Nephron progenitor cell (in vitro differentiated cells): ENCODE measurements around the gene EYA3.

Experiments
- DNase-seq: peaks from one replicate; pipeline ENCODE4 v3.0.0; 2021
- H3K27ac Mint-ChIP-seq: 2 replicates; pipeline ENCODE4 v1.8.0; 2021; ENCODE audit warnings: mild to moderate bottlenecking, moderate library complexity, mixed read lengths
- H3K27me3 Mint-ChIP-seq: 2 replicates; pipeline ENCODE4 v1.8.0; 2021; ENCODE audit warnings: mild to moderate bottlenecking, low read depth, mixed read lengths; ENCODE audit not compliant: poor library complexity
- H3K36me3 Mint-ChIP-seq: 2 replicates; pipeline ENCODE4 v1.8.0; 2021; ENCODE audit warnings: low read depth, mixed read lengths
- H3K4me1 Mint-ChIP-seq: 2 replicates; pipeline ENCODE4 v1.8.0; 2021; ENCODE audit warnings: mixed read lengths
- H3K4me3 Mint-ChIP-seq: 2 replicates; pipeline ENCODE4 v1.8.0; 2021; ENCODE audit warnings: mild to moderate bottlenecking, moderate library complexity, mixed read lengths
- H3K9me3 Mint-ChIP-seq: 2 replicates; pipeline ENCODE4 v1.8.0; 2021; ENCODE audit warnings: mild to moderate bottlenecking, moderate library complexity, mixed read lengths
- CTCF ChIP-seq: fragments of 200-600 bp; sonication (generic); IDR thresholded peaks from 2 replicates; pipeline ENCODE4 v1.5.0; 2021; ENCODE audit warnings: antibody characterized with exemption

Gene EYA3

GRCh38 chr1:27940870-27941560 lies 147.4 kb downstream of the EYA3 start:
- Mint-ChIP-seq H3K27ac (no peak overlapping the region), H3K36me3 (no peaks in the 10 kb centered on the region), H3K4me1 (peaks cover 14% of the 10 kb centered on the region), H3K9me3 (no peaks in the 10 kb centered on the region), H3K4me3 (no peak overlapping the region), H3K27me3 (peaks cover 32% of the 10 kb centered on the region)
- no peak for DNase-seq
- no peak for TF ChIP-seq CTCF

- Mint-ChIP-seq H3K27me3 (peaks cover 40% of the 10 kb centered on the region), H3K36me3 (no peaks in the 10 kb centered on the region), H3K9me3 (no peaks in the 10 kb centered on the region), H3K27ac (no peak overlapping the region), H3K4me1 (peaks cover 21% of the 10 kb centered on the region), H3K4me3 (no peak overlapping the region)
- peak; percentile 39 for TF ChIP-seq CTCF
- DNase-seq, result peak; percentile 44
Observed at GRCh38 chr1:27940297-27940696, 148.1 kb downstream of the EYA3 start.

- Mint-ChIP-seq H3K36me3 (no peaks in the 10 kb centered on the region), H3K27me3 (peaks cover 50% of the 10 kb centered on the region), H3K4me1 (peaks cover 25% of the 10 kb centered on the region), H3K4me3 (no peak overlapping the region), H3K27ac (no peak overlapping the region), H3K9me3 (no peaks in the 10 kb centered on the region)
- no peak for TF ChIP-seq CTCF
- DNase-seq, result no peak
Observed at GRCh38 chr1:27938488-27938887, 149.9 kb downstream of the EYA3 start.

GRCh38 chr1:27937524-27937836 lies 150.9 kb downstream of the EYA3 start:
- Mint-ChIP-seq H3K27me3 (peaks cover 50% of the 10 kb centered on the region), H3K4me3 (no peak overlapping the region), H3K36me3 (no peaks in the 10 kb centered on the region), H3K9me3 (no peaks in the 10 kb centered on the region), H3K27ac (no peak overlapping the region), H3K4me1 (peaks cover 23% of the 10 kb centered on the region)
- TF ChIP-seq CTCF, result no peak
- DNase-seq, result no peak

GRCh38 chr1:27936370-27936769 lies 152.0 kb downstream of the EYA3 start:
- H3K36me3 Mint-ChIP-seq, result no peaks in the 10 kb centered on the region
- H3K27me3 Mint-ChIP-seq, result peaks cover 55% of the 10 kb centered on the region
- no peak for TF ChIP-seq CTCF

GRCh38 chr1:27935721-27936120 lies 152.7 kb downstream of the EYA3 start:
- peak overlapping the region; percentile 82 for H3K4me3 Mint-ChIP-seq
- H3K27ac Mint-ChIP-seq, result no peak overlapping the region
- no peaks in the 10 kb centered on the region for H3K9me3 Mint-ChIP-seq
- H3K4me1 Mint-ChIP-seq, result peaks cover 26% of the 10 kb centered on the region
- no peak for DNase-seq
- H3K27me3 Mint-ChIP-seq, result peaks cover 55% of the 10 kb centered on the region
- H3K36me3 Mint-ChIP-seq, result no peaks in the 10 kb centered on the region
- no peak for TF ChIP-seq CTCF

More at GRCh38 chr1:27936370-27936769, 152.0 kb downstream of the EYA3 start:
- Mint-ChIP-seq H3K9me3 (no peaks in the 10 kb centered on the region), H3K4me1 (peaks cover 28% of the 10 kb centered on the region), H3K4me3 (no peak overlapping the region), H3K27ac (no peak overlapping the region)
- DNase-seq, result no peak
